Measurements from ENCODE around the gene PCDHB6.
"Not testable (repeated sequence)": the region's sequence is repeated elsewhere in the genome, so short reads cannot be mapped to it uniquely, and the experiment has no call there.

Gene PCDHB6

DNA sequence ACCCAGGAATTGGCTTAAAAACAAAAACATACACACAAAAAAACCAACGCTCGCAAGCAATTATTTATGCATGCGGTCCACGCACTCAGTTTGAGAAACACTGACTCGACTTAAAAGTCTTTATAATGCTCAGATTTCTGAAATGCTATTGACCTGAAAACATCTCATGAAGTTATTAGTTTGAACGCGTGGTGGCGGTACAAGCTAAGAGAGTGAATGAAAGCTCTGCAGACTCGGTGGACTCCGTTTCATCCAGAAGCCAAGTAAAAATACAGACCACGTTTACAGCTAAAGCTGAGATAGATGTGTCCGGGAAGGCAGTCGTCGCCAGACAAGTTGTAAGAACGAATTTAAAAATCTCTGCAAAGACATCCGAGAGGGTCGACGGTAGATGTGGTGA is at the start of gene PCDHB6:
TSS of gene PCDHB6 (plus strand) at position 246 of the 400 bp plus-strand sequence. CDS start 201 bp downstream, outside the sequence.
- no peaks in the 10 kb centered on the region for H3K4me1 Mint-ChIP-seq (ENCODE audit: low read depth)
- no peaks in the 10 kb centered on the region for H3K27me3 Mint-ChIP-seq (ENCODE audit: low read depth)
- H3K4me3 Mint-ChIP-seq, result no peak within 1 kb of the TSS
- H3K27ac Mint-ChIP-seq, result peak within 1 kb of the TSS; percentile 55
- H3K9me3 Mint-ChIP-seq, result peaks cover 29% of the 10 kb centered on the region
- peaks cover 1% of the 10 kb centered on the region for H3K36me3 Mint-ChIP-seq (ENCODE audit: low read depth)

DNA sequence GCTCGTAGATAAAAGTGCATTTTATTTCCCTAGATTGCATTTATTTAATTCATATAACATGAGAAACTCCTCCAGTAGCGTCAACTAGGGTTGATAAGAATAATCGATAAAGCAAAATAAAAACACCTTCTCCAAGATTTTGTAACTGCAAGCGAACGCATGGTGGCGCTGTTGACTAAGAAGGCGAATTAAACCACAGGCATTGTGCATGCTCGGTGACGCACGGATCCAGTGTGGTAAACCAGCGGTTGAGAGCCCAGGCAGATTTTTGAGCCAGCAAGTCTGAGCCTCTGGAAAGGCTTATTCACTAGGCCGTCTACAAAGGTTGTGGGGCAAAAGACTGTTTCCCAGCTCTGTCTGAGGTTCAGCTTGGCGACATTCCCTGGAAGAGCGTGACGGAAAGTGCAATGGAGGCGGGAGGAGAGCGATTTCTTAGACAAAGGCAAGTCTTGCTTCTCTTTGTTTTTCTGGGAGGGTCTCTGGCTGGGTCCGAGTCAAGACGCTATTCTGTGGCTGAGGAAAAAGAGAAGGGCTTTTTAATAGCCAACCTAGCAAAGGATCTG is 49.5 kb upstream of the PCDHB6 start, which contains the start of gene PCDHB3:
TSS of gene PCDHB3 (plus strand) at position 231 of the 563 bp plus-strand sequence. CDS start at position 408, 177 bp downstream.
- H3K4me3 Mint-ChIP-seq, result no peak within 1 kb of the TSS
- H3K36me3 Mint-ChIP-seq (ENCODE audit: low read depth), result peaks cover 2% of the 10 kb centered on the region
- H3K27me3 Mint-ChIP-seq (ENCODE audit: low read depth), result no peaks in the 10 kb centered on the region

DNA sequence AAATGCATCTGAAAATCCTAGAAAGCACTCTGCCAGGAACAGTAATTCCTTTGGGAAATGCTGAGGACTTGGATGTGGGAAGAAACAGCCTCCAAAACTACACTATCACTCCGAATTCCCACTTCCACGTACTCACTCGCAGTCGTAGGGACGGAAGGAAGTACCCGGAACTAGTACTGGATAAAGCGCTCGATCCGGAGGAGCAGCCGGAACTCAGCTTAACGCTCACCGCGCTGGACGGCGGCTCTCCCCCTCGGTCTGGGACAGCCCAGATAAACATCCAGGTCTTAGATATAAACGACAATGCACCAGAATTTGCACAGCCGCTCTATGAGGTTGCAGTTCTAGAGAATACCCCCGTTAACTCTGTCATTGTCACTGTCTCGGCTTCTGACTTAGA is 48.8 kb upstream of the PCDHB6 start:
- Mint-ChIP-seq H3K36me3 (ENCODE audit: low read depth) (peaks cover 2% of the 10 kb centered on the region), H3K4me3 (no peak overlapping the region), H3K9me3 (peaks cover 45% of the 10 kb centered on the region), H3K27me3 (ENCODE audit: low read depth) (no peaks in the 10 kb centered on the region), H3K4me1 (ENCODE audit: low read depth) (peaks cover 3% of the 10 kb centered on the region), H3K27ac (no peak overlapping the region)

More for the DNA sequence above, 49.5 kb upstream of the PCDHB6 start, which contains the start of gene PCDHB3:
- H3K27ac Mint-ChIP-seq, result peak within 1 kb of the TSS; percentile 42
- peaks cover 3% of the 10 kb centered on the region for H3K4me1 Mint-ChIP-seq (ENCODE audit: low read depth)
- H3K9me3 Mint-ChIP-seq, result peaks cover 41% of the 10 kb centered on the region

DNA sequence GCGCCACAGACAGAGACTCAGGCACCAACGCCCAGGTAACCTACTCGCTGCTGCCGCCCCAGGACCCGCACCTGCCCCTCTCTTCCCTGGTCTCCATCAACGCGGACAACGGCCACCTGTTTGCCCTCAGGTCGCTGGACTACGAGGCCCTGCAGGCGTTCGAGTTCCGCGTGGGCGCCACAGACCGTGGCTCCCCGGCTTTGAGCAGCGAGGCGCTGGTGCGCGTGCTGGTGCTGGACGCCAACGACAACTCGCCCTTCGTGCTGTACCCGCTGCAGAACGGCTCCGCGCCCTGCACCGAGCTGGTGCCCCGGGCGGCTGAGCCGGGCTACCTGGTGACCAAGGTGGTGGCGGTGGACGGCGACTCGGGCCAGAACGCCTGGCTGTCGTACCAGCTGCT is 47.8 kb upstream of the PCDHB6 start:
- H3K4me3 Mint-ChIP-seq; H3K27me3 Mint-ChIP-seq (ENCODE audit: low read depth); H3K4me1 Mint-ChIP-seq (ENCODE audit: low read depth); H3K27ac Mint-ChIP-seq; H3K36me3 Mint-ChIP-seq (ENCODE audit: low read depth): not testable (repeated sequence)
- peaks cover 47% of the 10 kb centered on the region for H3K9me3 Mint-ChIP-seq

DNA sequence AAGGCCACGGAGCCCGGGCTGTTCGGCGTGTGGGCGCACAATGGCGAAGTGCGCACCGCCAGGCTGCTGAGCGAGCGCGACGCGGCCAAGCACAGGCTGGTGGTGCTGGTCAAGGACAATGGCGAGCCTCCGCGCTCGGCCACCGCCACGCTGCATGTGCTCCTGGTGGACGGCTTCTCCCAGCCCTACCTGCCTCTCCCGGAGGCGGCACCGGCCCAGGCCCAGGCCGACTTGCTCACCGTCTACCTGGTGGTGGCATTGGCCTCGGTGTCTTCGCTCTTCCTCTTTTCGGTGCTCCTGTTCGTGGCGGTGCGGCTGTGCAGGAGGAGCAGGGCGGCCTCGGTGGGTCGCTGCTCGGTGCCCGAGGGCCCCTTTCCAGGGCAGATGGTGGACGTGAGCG is 47.4 kb upstream of the PCDHB6 start:
- not testable (repeated sequence) for H3K27ac Mint-ChIP-seq; H3K4me1 Mint-ChIP-seq (ENCODE audit: low read depth); H3K4me3 Mint-ChIP-seq; H3K36me3 Mint-ChIP-seq (ENCODE audit: low read depth); H3K27me3 Mint-ChIP-seq (ENCODE audit: low read depth)
- peaks cover 48% of the 10 kb centered on the region for H3K9me3 Mint-ChIP-seq

DNA sequence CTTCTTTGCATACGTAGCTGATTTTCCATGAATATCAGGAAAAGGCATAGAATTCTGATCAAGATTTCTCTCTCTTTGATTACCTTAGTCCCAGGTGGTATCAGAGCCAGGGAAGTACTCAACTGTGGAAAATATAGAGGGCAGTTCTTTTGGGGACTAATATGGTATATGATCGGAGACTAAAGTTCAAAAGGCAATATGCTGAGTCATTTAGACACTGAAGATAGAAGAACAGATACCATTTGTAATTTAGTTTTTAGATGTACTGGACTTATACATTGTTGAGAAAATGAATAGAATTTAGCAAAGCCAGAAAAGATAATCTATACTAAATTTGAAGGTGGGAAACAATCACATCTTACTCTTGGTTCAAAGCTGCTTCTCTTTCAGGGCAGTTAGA is 44.5 kb upstream of the PCDHB6 start:
- H3K4me3 Mint-ChIP-seq, result no peak overlapping the region
- H3K27ac Mint-ChIP-seq, result no peak overlapping the region
- H3K9me3 Mint-ChIP-seq, result peaks cover 37% of the 10 kb centered on the region
- no peaks in the 10 kb centered on the region for H3K27me3 Mint-ChIP-seq (ENCODE audit: low read depth)
- H3K4me1 Mint-ChIP-seq (ENCODE audit: low read depth), result peaks cover 1% of the 10 kb centered on the region
- H3K36me3 Mint-ChIP-seq (ENCODE audit: low read depth), result peaks cover 1% of the 10 kb centered on the region

DNA sequence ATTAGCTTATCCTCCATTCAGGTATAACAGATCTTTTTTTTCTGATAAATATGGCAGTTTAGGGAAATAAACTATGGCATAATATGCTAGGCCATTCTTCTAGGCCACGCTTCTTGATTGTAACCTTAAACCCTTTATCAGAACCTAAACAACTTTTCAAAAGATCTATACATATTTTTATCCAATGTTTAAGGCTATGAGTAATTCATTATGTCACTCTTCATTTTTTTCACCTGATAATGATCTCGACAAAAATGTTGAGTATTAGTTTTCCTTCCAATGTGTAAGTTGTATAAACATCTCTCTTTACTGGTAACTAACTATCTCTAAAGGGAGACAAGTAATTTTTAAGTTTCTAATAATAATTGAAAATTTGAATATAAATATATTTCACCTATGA is 30.6 kb upstream of the PCDHB6 start:
- peaks cover 45% of the 10 kb centered on the region for H3K9me3 Mint-ChIP-seq
- H3K36me3 Mint-ChIP-seq (ENCODE audit: low read depth), result no peaks in the 10 kb centered on the region
- no peaks in the 10 kb centered on the region for H3K27me3 Mint-ChIP-seq (ENCODE audit: low read depth)
- no peak overlapping the region for H3K4me3 Mint-ChIP-seq
- H3K27ac Mint-ChIP-seq, result no peak overlapping the region
- H3K4me1 Mint-ChIP-seq (ENCODE audit: low read depth), result no peaks in the 10 kb centered on the region

DNA sequence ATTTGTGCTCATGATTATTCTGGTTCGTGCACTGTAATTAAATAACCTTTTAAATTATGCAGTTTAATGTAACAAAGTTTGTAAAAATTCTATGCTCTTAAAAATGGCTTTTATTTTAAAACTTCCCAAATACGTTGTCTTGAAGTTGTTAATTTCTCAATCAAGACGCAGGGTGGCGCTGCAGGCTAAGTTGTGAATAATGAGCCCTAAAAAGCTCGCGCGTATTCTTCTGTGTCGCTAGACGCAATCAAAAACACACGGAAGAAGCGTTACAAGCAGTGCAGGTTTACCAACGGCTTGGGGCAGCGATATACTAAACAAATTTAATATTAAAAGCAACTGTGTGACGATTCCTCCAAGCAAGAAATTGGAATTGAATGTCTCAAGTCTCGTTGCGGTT is 28.3 kb upstream of the PCDHB6 start, which contains the start of gene PCDHB4:
TSS of gene PCDHB4 (plus strand) at position 256 of the 400 bp plus-strand sequence. CDS start 181 bp downstream, outside the sequence.
- H3K27ac Mint-ChIP-seq, result no peak within 1 kb of the TSS

DNA sequence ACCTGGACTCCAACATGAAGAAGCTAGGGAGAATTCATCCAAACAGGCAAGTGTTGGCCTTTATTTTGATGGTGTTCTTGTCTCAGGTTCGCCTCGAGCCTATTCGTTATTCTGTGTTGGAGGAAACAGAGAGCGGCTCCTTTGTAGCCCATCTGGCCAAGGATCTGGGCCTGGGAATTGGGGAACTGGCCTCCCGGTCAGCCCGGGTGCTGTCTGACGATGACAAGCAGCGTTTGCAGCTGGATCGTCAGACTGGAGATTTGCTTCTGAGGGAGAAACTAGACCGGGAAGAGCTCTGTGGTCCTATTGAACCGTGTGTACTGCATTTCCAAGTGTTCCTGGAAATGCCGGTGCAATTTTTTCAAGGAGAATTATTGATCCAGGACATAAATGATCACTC is 27.9 kb upstream of the PCDHB6 start:
- H3K4me1 Mint-ChIP-seq (ENCODE audit: low read depth), result no peaks in the 10 kb centered on the region
- no peaks in the 10 kb centered on the region for H3K27me3 Mint-ChIP-seq (ENCODE audit: low read depth)
- H3K4me3 Mint-ChIP-seq, result no peak overlapping the region
- H3K27ac Mint-ChIP-seq, result no peak overlapping the region
- no peaks in the 10 kb centered on the region for H3K36me3 Mint-ChIP-seq (ENCODE audit: low read depth)
- H3K9me3 Mint-ChIP-seq, result peaks cover 23% of the 10 kb centered on the region

More for the DNA sequence above, 28.3 kb upstream of the PCDHB6 start, which contains the start of gene PCDHB4:
- Mint-ChIP-seq H3K4me1 (ENCODE audit: low read depth) (no peaks in the 10 kb centered on the region), H3K27me3 (ENCODE audit: low read depth) (no peaks in the 10 kb centered on the region), H3K36me3 (ENCODE audit: low read depth) (no peaks in the 10 kb centered on the region), H3K9me3 (peaks cover 26% of the 10 kb centered on the region), H3K4me3 (no peak within 1 kb of the TSS)

DNA sequence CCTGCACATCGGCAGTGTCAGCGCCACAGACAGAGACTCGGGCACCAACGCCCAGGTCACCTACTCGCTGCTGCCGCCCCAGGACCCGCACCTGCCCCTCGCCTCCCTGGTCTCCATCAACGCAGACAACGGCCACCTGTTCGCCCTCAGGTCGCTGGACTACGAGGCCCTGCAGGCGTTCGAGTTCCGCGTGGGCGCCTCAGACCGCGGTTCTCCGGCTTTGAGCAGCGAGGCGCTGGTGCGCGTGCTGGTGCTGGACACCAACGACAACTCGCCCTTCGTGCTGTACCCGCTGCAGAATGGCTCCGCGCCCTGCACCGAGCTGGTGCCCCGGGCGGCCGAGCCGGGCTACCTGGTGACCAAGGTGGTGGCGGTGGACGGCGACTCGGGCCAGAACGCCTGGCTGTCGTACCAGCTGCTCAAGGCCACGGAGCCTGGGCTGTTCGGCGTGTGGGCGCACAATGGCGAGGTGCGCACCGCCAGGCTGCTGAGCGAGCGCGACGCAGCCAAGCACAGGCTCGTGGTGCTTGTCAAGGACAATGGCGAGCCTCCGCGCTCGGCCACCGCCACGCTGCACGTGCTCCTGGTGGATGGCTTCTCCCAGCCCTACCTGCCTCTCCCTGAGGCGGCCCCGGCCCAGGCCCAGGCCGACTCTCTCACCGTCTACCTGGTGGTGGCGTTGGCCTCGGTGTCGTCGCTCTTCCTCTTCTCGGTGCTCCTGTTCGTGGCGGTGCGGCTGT is 26.3 kb upstream of the PCDHB6 start:
- H3K4me1 Mint-ChIP-seq (ENCODE audit: low read depth); H3K4me3 Mint-ChIP-seq; H3K27ac Mint-ChIP-seq; H3K27me3 Mint-ChIP-seq (ENCODE audit: low read depth); H3K36me3 Mint-ChIP-seq (ENCODE audit: low read depth): not testable (repeated sequence)
- peaks cover 23% of the 10 kb centered on the region for H3K9me3 Mint-ChIP-seq

DNA sequence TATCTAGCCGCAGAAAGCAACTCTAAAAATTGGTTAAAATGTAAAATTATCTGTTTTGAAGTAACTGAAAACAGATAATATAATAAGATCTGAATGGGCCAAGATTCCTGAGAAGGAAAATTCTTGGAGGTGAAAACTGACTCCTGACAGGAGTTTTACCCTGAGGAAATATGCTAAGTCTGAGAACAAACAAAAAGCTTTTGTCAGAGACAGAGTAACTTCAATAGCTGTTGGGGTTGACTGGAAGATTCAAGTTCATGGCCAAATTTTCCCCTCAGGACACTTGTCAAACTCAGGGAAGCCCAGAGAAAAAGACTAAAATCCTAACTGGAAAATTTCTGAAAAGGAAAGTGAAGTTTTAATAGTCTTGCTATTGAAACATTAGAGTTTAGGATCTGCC is 22.6 kb upstream of the PCDHB6 start:
- H3K27ac Mint-ChIP-seq, result no peak overlapping the region
- H3K4me3 Mint-ChIP-seq, result no peak overlapping the region
- no peaks in the 10 kb centered on the region for H3K27me3 Mint-ChIP-seq (ENCODE audit: low read depth)

DNA sequence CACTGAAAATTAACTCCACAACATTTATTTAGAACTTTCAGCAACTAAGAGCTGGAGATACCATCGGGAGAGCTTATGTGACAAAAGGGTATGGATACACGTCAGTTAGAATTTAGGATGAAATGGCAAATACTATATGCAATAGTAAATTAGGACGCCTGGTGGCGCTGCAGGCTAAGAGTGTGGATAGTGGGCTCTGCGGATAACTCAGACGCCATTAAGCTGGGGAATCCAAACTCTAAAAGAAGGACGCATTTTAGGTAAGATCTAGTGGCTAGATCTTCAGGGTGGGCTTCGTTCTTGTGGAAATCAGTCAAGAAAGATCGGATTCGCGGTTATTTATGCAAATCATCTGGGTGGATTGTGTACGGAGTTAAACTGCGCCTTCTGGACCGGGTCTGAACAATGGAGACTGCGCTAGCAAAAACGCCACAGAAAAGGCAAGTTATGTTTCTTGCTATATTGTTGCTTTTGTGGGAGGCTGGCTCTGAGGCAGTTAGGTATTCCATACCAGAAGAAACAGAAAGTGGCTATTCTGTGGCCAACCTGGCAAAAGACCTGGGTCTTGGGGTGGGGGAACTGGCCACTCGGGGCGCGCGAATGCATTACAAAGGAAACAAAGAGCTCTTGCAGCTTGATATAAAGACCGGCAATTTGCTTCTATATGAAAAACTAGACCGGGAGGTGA is 14.7 kb upstream of the PCDHB6 start, which contains the start of gene PCDHB5:
TSS of gene PCDHB5 (plus strand) at position 177 of the 688 bp plus-strand sequence. CDS start at position 406, 229 bp downstream.
- Mint-ChIP-seq H3K36me3 (ENCODE audit: low read depth) (peaks cover 2% of the 10 kb centered on the region), H3K9me3 (peaks cover 49% of the 10 kb centered on the region), H3K4me3 (no peak within 1 kb of the TSS), H3K27ac (no peak within 1 kb of the TSS), H3K4me1 (ENCODE audit: low read depth) (peaks cover 4% of the 10 kb centered on the region), H3K27me3 (ENCODE audit: low read depth) (no peaks in the 10 kb centered on the region)

More for the DNA sequence above, 22.6 kb upstream of the PCDHB6 start:
- Mint-ChIP-seq H3K9me3 (peaks cover 16% of the 10 kb centered on the region), H3K4me1 (ENCODE audit: low read depth) (no peaks in the 10 kb centered on the region), H3K36me3 (ENCODE audit: low read depth) (no peaks in the 10 kb centered on the region)

DNA sequence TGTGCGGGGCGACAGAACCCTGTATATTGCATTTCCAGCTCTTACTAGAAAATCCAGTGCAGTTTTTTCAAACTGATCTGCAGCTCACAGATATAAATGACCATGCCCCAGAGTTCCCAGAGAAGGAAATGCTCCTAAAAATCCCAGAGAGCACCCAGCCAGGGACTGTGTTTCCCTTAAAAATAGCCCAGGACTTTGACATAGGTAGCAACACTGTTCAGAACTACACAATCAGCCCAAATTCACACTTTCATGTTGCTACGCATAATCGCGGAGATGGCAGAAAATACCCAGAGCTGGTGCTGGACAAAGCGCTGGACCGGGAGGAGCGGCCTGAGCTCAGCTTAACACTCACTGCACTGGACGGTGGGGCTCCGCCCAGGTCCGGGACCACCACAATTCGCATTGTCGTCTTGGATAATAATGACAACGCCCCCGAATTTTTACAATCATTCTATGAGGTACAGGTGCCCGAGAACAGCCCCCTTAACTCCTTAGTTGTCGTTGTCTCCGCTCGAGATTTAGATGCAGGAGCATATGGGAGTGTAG is 14.1 kb upstream of the PCDHB6 start:
- no peak overlapping the region for H3K27ac Mint-ChIP-seq
- no peaks in the 10 kb centered on the region for H3K27me3 Mint-ChIP-seq (ENCODE audit: low read depth)
- H3K4me3 Mint-ChIP-seq, result no peak overlapping the region
- H3K4me1 Mint-ChIP-seq (ENCODE audit: low read depth), result peaks cover 4% of the 10 kb centered on the region
- H3K9me3 Mint-ChIP-seq, result peaks cover 45% of the 10 kb centered on the region
- peaks cover 2% of the 10 kb centered on the region for H3K36me3 Mint-ChIP-seq (ENCODE audit: low read depth)

DNA sequence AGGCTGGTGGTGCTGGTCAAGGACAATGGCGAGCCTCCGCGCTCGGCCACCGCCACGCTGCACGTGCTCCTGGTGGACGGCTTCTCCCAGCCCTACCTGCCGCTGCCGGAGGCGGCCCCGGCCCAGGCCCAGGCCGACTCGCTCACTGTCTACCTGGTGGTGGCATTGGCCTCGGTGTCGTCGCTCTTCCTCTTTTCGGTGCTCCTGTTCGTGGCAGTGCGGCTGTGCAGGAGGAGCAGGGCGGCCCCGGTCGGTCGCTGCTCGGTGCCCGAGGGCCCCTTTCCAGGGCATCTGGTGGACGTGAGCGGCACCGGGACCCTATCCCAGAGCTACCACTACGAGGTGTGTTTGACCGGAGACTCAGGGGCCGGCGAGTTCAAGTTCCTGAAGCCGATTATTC is 12.5 kb upstream of the PCDHB6 start:
- peaks cover 44% of the 10 kb centered on the region for H3K9me3 Mint-ChIP-seq
- H3K4me1 Mint-ChIP-seq (ENCODE audit: low read depth); H3K4me3 Mint-ChIP-seq; H3K27me3 Mint-ChIP-seq (ENCODE audit: low read depth); H3K27ac Mint-ChIP-seq; H3K36me3 Mint-ChIP-seq (ENCODE audit: low read depth): not testable (repeated sequence)
